Endodermal cell (in vitro differentiated cells): Measurements from ENCODE around the gene ERLIN1. TPM values are rescaled to one million over a fixed set of nuclear protein-coding genes. Genes with fewer than 3 reads are reported as not detected.

Experiments used
- DNase-seq: peaks from one replicate; pipeline ENCODE4 v3.0.0-alpha.2; 2017
- H3K27ac ChIP-seq: 2 replicates; pipeline ENCODE4 v1.5.1; 2013; ENCODE audit warnings: mild to moderate bottlenecking, low read depth, low read length, moderate library complexity
- H3K27me3 ChIP-seq: 2 replicates; pipeline ENCODE4 v1.6.1; 2013; ENCODE audit warnings: mild to moderate bottlenecking, low read length, moderate library complexity; ENCODE audit not compliant: insufficient read depth, control insufficient read depth, poor library complexity, severe bottlenecking
- H3K36me3 ChIP-seq: 2 replicates; pipeline ENCODE4 v1.7.0; 2013; ENCODE audit warnings: mild to moderate bottlenecking, low read length, moderate library complexity; ENCODE audit not compliant: control insufficient read depth, insufficient read depth
- H3K4me1 ChIP-seq: one replicate; pipeline ENCODE4 v1.7.0; 2013; ENCODE audit warnings: low read length; ENCODE audit not compliant: control insufficient read depth, insufficient read depth
- H3K4me3 ChIP-seq: 2 replicates; pipeline ENCODE4 v1.5.1; 2013; ENCODE audit warnings: mild to moderate bottlenecking, low read length, moderate library complexity
- H3K9ac ChIP-seq: 2 replicates; pipeline ENCODE4 v1.6.1; 2013; ENCODE audit warnings: mild to moderate bottlenecking, low read length, moderate library complexity; ENCODE audit not compliant: poor library complexity, severe bottlenecking; ENCODE audit errors: extremely low read depth
- H3K9me3 ChIP-seq: 2 replicates; pipeline ENCODE4 v1.6.1; 2013; ENCODE audit warnings: mild to moderate bottlenecking, low read length, moderate library complexity; ENCODE audit not compliant: control insufficient read depth
- H3K27ac Mint-ChIP-seq: 2 replicates; pipeline ENCODE4 v1.8.0; 2020; ENCODE audit warnings: mixed read lengths
- H3K27me3 Mint-ChIP-seq: 2 replicates; pipeline ENCODE4 v1.8.0; 2021; ENCODE audit warnings: mild to moderate bottlenecking, mixed read lengths; ENCODE audit not compliant: insufficient read depth
- H3K36me3 Mint-ChIP-seq: 2 replicates; pipeline ENCODE4 v1.8.0; 2020; ENCODE audit warnings: low read depth, mixed read lengths
- H3K4me1 Mint-ChIP-seq: 2 replicates; pipeline ENCODE4 v1.8.0; 2020; ENCODE audit warnings: mixed read lengths
- H3K4me3 Mint-ChIP-seq: 2 replicates; pipeline ENCODE4 v1.8.0; 2020; ENCODE audit warnings: mild to moderate bottlenecking, moderate library complexity, mixed read lengths
- H3K9me3 Mint-ChIP-seq: 2 replicates; pipeline ENCODE4 v1.8.0; 2020; ENCODE audit warnings: mild to moderate bottlenecking, mixed read lengths
- WGBS, 2 experiments: methylation state at CpG; one replicate each; pipeline versions ENCODE4 v1.1.5 to v1.1.7; 2013; ENCODE audit warnings: missing lambda C conversion rate in 2 of 2, mixed read lengths in 1 of 2; ENCODE audit not compliant: insufficient coverage in 1 of 2, insufficient read length in 1 of 2; 5-methylcytosine and 5-hydroxymethylcytosine counted together
- total RNA-seq, 2 donors: library from RNA; stranded (reverse); fragmentation: NEBNext Ultra II Directional in 1 of 2; extraction: Animal tissue kit (Norgen Biotek cat#: 25700) in 1 of 2; gene quantifications; 2 replicates in 1 of 2; 3 replicates in 1 of 2; pipeline ENCODE4 v1.2.1, GENCODE V29; 2021
- TF ChIP-seq, protein P1 (sequence below): fragments of 200-600 bp; sonication (generic); conservative IDR thresholded peaks from 2 replicates; pipeline ENCODE4 v1.5.0; 2021; ENCODE audit warnings: antibody characterized with exemption, mild to moderate bottlenecking

The ERLIN1 gene
- total RNA-seq, 2 donors from 2014 or later: 35.0 to 42.6 TPM

DNA sequence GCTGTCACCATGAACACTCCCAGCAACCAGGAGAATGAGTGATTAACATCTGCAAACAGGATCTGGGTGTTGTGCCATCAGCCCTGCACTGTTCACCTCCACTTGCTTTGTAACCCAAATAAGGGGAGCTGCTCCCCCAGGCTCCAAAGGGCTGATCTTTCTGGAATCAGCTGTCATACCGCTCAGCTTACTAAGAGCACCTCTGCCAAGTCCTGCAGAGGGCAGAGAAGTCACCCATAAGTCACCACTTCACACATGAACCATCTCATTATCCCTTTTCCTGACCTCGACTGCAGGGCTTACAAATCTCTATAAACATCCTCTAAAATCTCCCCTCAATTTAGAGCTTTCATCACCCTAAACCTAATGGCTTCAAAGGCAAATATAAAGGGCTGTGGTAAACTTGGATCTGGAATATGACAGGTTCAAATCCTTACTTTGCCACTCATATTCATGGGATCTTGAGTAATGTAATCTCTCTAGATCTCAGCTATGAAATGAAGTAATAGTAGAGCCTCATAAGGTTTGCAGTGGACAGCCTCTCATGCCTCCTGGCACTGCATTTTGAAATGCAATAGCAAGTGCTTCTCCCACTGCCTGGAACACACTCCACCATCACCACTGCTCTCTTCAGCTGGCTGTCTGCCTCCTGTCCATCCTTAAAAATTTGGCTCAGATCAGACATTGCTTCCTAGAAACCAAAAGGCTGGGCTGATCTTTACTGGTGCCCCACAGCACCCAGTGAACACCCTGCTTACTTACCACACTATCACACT is 38.8 kb downstream of the ERLIN1 start:
- no peak overlapping the region for H3K4me3 ChIP-seq
- no peak overlapping the region for H3K4me3 Mint-ChIP-seq
- H3K4me1 Mint-ChIP-seq: peaks cover 2% of the 10 kb centered on the region
- H3K4me1 ChIP-seq: no peaks in the 10 kb centered on the region
- TF ChIP-seq, protein P1, sequence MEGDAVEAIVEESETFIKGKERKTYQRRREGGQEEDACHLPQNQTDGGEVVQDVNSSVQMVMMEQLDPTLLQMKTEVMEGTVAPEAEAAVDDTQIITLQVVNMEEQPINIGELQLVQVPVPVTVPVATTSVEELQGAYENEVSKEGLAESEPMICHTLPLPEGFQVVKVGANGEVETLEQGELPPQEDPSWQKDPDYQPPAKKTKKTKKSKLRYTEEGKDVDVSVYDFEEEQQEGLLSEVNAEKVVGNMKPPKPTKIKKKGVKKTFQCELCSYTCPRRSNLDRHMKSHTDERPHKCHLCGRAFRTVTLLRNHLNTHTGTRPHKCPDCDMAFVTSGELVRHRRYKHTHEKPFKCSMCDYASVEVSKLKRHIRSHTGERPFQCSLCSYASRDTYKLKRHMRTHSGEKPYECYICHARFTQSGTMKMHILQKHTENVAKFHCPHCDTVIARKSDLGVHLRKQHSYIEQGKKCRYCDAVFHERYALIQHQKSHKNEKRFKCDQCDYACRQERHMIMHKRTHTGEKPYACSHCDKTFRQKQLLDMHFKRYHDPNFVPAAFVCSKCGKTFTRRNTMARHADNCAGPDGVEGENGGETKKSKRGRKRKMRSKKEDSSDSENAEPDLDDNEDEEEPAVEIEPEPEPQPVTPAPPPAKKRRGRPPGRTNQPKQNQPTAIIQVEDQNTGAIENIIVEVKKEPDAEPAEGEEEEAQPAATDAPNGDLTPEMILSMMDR: no peak
- peaks cover 9% of the 10 kb centered on the region for H3K36me3 Mint-ChIP-seq
- no peak overlapping the region for H3K27ac ChIP-seq
- H3K9me3 Mint-ChIP-seq: no peaks in the 10 kb centered on the region
- H3K27me3 Mint-ChIP-seq: no peaks in the 10 kb centered on the region
- 80% methylated on average over 2 of the region's 2 CpGs; no CpG with 5 or more reads in 1 of the 2 experiments for whole genome bisulfite sequencing, 2 experiments
- H3K9me3 ChIP-seq: no peaks in the 10 kb centered on the region
- peaks cover 15% of the 10 kb centered on the region for H3K36me3 ChIP-seq
- no peak overlapping the region for H3K27ac Mint-ChIP-seq
- H3K9ac ChIP-seq: no peak overlapping the region
- DNase-seq: no peak
- no peaks in the 10 kb centered on the region for H3K27me3 ChIP-seq

GRCh38 chr10:100146398-100146797 is 39.4 kb downstream of the ERLIN1 start:
- no peak overlapping the region for H3K27ac ChIP-seq
- H3K27me3 ChIP-seq: no peaks in the 10 kb centered on the region
- H3K36me3 Mint-ChIP-seq: peaks cover 3% of the 10 kb centered on the region
- H3K36me3 ChIP-seq: peaks cover 8% of the 10 kb centered on the region
- H3K4me1 Mint-ChIP-seq: peaks cover 2% of the 10 kb centered on the region
- TF ChIP-seq, protein P1: no peak
- no peak overlapping the region for H3K4me3 Mint-ChIP-seq
- DNase-seq: no peak
- WGBS, 2 experiments: 85 to 89% methylated on average over 4 of the region's 4 CpGs
- no peaks in the 10 kb centered on the region for H3K4me1 ChIP-seq
- no peak overlapping the region for H3K9ac ChIP-seq
- H3K9me3 ChIP-seq: no peaks in the 10 kb centered on the region
- no peaks in the 10 kb centered on the region for H3K9me3 Mint-ChIP-seq
- no peak overlapping the region for H3K4me3 ChIP-seq
- H3K27me3 Mint-ChIP-seq: no peaks in the 10 kb centered on the region
- H3K27ac Mint-ChIP-seq: no peak overlapping the region

DNA sequence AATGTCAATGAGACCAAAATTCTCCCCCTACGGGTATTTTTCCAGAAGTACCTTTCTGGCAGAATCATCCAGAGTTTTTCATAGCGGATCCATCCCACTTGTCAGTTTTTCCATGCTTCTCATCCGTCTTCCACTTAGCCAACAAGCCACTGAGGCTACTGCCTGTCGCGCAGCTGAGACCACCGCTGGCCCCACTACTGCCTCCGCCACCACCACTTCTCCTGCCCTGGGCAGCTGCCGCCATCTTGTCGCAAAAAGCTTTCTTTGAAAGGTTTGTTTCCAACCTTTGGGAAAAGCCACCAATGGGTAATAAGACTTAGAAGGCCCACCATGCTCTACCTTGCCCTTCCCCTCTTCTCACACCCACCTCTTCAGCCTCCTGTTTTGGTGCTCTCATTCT is 42.1 kb downstream of the ERLIN1 start:
- Histone ChIP-seq H3K36me3 (no peaks in the 10 kb centered on the region), H3K4me1 (no peaks in the 10 kb centered on the region), H3K9ac (no peak overlapping the region), H3K27me3 (peaks cover 7% of the 10 kb centered on the region), H3K4me3 (no peak overlapping the region), H3K9me3 (no peaks in the 10 kb centered on the region), H3K27ac (no peak overlapping the region)
- Mint-ChIP-seq H3K9me3 (no peaks in the 10 kb centered on the region), H3K27ac (no peak overlapping the region), H3K4me3 (no peak overlapping the region), H3K36me3 (no peaks in the 10 kb centered on the region), H3K27me3 (no peaks in the 10 kb centered on the region), H3K4me1 (no peaks in the 10 kb centered on the region)
- WGBS, 2 experiments: 96 to 99% methylated on average over 6 to 9 of the region's 9 CpGs
- TF ChIP-seq, protein P1: no peak
- DNase-seq: no peak
